Body of pancreas (tissue), 4 donors: ENCODE data around the gene TULP4.

Source experiments
- POLR2A ChIP-seq, 3 donors: fragments of 450-650 bp; IDR thresholded peaks; one replicate each; pipeline ENCODE4 v1.6.1; 2016; ENCODE audit warnings: antibody characterized with exemption in 3 of 3, mild to moderate bottlenecking in 2 of 3
- TF ChIP-seq, protein P1 (sequence below), 7 experiments: fragments of 450-650 bp in 4 of 7; fragments of 200-600 bp in 3 of 7; sonication (generic) in 3 of 7; IDR thresholded peaks; one replicate each; pipeline ENCODE4 v1.5.1; 2016 to 2019; ENCODE audit warnings: antibody characterized with exemption in 7 of 7

DNA sequence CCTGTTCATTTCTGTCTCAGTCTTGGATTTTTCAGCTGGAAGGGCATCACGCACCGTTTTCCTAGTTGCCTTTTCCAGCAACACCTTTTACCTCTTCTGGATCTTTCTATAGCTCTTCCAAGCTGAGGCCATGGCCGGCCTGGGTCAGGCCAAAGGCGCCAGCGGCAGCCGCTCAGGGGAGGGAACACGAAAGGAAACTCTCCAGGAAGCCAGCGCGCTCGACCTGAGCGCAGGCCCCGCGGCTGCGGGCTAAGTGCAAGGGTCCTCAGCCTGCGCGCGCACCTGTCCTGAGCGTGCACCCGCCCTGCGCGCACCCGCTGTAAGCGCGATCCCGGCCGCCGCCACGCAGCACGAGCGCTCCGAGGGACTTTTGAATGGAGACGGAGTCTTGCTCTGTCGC is 203.8 kb downstream of the TULP4 start:
- TF ChIP-seq POLR2A (IDR thresholded peaks at IDR 0.05): no peak
- TF ChIP-seq, protein P1, sequence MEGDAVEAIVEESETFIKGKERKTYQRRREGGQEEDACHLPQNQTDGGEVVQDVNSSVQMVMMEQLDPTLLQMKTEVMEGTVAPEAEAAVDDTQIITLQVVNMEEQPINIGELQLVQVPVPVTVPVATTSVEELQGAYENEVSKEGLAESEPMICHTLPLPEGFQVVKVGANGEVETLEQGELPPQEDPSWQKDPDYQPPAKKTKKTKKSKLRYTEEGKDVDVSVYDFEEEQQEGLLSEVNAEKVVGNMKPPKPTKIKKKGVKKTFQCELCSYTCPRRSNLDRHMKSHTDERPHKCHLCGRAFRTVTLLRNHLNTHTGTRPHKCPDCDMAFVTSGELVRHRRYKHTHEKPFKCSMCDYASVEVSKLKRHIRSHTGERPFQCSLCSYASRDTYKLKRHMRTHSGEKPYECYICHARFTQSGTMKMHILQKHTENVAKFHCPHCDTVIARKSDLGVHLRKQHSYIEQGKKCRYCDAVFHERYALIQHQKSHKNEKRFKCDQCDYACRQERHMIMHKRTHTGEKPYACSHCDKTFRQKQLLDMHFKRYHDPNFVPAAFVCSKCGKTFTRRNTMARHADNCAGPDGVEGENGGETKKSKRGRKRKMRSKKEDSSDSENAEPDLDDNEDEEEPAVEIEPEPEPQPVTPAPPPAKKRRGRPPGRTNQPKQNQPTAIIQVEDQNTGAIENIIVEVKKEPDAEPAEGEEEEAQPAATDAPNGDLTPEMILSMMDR (IDR thresholded peaks at IDR 0.05): no peak
